COLO668 (cell line): ENCODE results near the gene CSF2.

Source experiments
- DNase-seq: peaks from one replicate; lab custom pipeline; 2025; ENCODE audit not compliant: unreplicated experiment; lab: John Stamatoyannopoulos, UW

The CSF2 gene

GRCh38 chr5:132086277-132086794 is 12.7 kb downstream of the CSF2 start:
- no peak for DNase-seq

- DNase-seq, result no peak
Observed at GRCh38 chr5:132087176-132087575, 13.6 kb downstream of the CSF2 start.

GRCh38 chr5:132087661-132088060 is 14.1 kb downstream of the CSF2 start:
- no peak for DNase-seq

GRCh38 chr5:132089363-132089762 is 15.8 kb downstream of the CSF2 start:
- no peak for DNase-seq

- DNase-seq, result no peak
Observed at GRCh38 chr5:132090107-132090506, 16.5 kb downstream of the CSF2 start.

- DNase-seq, result no peak
Observed at GRCh38 chr5:132093271-132093670, 19.7 kb downstream of the CSF2 start.

GRCh38 chr5:132094393-132095076 is 20.9 kb downstream of the CSF2 start:
- no peak for DNase-seq

GRCh38 chr5:132095077-132095410 is 21.5 kb downstream of the CSF2 start:
- no peak for DNase-seq

GRCh38 chr5:132095424-132095972 is 21.9 kb downstream of the CSF2 start:
- no peak for DNase-seq

GRCh38 chr5:132096904-132097303 is 23.3 kb downstream of the CSF2 start:
- DNase-seq, result no peak

- no peak for DNase-seq
Observed at GRCh38 chr5:132098151-132098594, 24.6 kb downstream of the CSF2 start.

- DNase-seq, result no peak
Observed at GRCh38 chr5:132098621-132099020, 25.0 kb downstream of the CSF2 start.

- no peak for DNase-seq
Observed at GRCh38 chr5:132099076-132099748, 25.6 kb downstream of the CSF2 start.

- DNase-seq, result no peak
Observed at GRCh38 chr5:132099905-132100304, 26.3 kb downstream of the CSF2 start.

GRCh38 chr5:132100672-132101261 is 27.2 kb downstream of the CSF2 start:
- DNase-seq, result no peak

GRCh38 chr5:132101385-132101880 is 27.8 kb downstream of the CSF2 start:
- DNase-seq, result no peak

GRCh38 chr5:132102101-132102701 is 28.6 kb downstream of the CSF2 start:
- no peak for DNase-seq

GRCh38 chr5:132102944-132103331 is 29.3 kb downstream of the CSF2 start:
- no peak for DNase-seq

- DNase-seq, result no peak
Observed at GRCh38 chr5:132103332-132103951, 29.9 kb downstream of the CSF2 start.

GRCh38 chr5:132103969-132104391 is 30.4 kb downstream of the CSF2 start:
- DNase-seq, result no peak

- DNase-seq, result no peak
Observed at GRCh38 chr5:132104556-132104955, 31.0 kb downstream of the CSF2 start.
